Psoas muscle (tissue), 8 donors: ENCODE data around the gene CENPP. TPM values are rescaled to one million over a fixed set of nuclear protein-coding genes. Genes with fewer than 3 reads are reported as not detected.

Experiments used
- ATAC-seq, 4 donors: fragments of 200-7000 bp; cut with Tn5 transposase; one replicate each; pipeline ENCODE4 v1.9.1; 2020; ENCODE audit warnings: moderate library complexity in 3 of 4, mild to moderate bottlenecking in 2 of 4
- DNase-seq, 2 donors: peaks; one replicate each; pipeline ENCODE4 v3.0.0-alpha.2; 2020
- H3K27ac ChIP-seq: fragments of 200-600 bp; one replicate; pipeline ENCODE4 v1.8.0; 2022
- H3K27me3 ChIP-seq, 3 donors: fragments of 200-600 bp in 1 of 3; one replicate each; pipeline versions ENCODE4 v1.6.1 to v1.8.0; 2013 to 2022; ENCODE audit warnings: low read length in 2 of 3, mild to moderate bottlenecking in 2 of 3, moderate library complexity in 1 of 3; ENCODE audit not compliant: insufficient read depth in 3 of 3
- H3K36me3 ChIP-seq, 2 donors: fragments of 200-600 bp in 1 of 2; one replicate each; pipeline versions ENCODE4 v1.6.1 to v1.8.0; 2013 to 2022; ENCODE audit warnings: low read depth in 1 of 2, mild to moderate bottlenecking in 1 of 2, moderate library complexity in 1 of 2; ENCODE audit not compliant: insufficient read depth in 1 of 2
- H3K4me1 ChIP-seq: fragments of 200-600 bp; one replicate; pipeline ENCODE4 v1.8.0; 2022
- H3K4me3 ChIP-seq: fragments of 200-600 bp; one replicate; pipeline ENCODE4 v1.8.0; 2022; ENCODE audit warnings: mild to moderate bottlenecking
- H3K9me3 ChIP-seq: fragments of 200-600 bp; one replicate; pipeline ENCODE4 v1.8.0; 2022
- CTCF ChIP-seq: fragments of 200-600 bp; IDR thresholded peaks from one replicate; pipeline ENCODE4 v1.8.0; 2022; ENCODE audit warnings: antibody characterized with exemption
- WGBS, 3 donors: extraction: QIAGEN DNeasy Blood & Tissue Kit; methylation state at CpG; one replicate each; pipeline versions ENCODE4 v1.1.6 to v1.1.7; 2013; 5-methylcytosine and 5-hydroxymethylcytosine counted together
- intact Hi-C, 2 donors: fragments of 100-400 bp; cut with DNase I; formaldehyde crosslinking; loops; one replicate each; pipeline versions ENCODE4 v1.11.0 to v1.14.2; 2022
- polyA plus RNA-seq, 3 donors: library from polyadenylated mRNA; stranded (reverse); fragments of 200-250 nt; gene quantifications; one replicate each; pipeline ENCODE4 v1.2.3, GENCODE V29; 2013
- total RNA-seq, 4 donors: library from RNA; stranded (reverse); fragmentation: NEBNext Ultra II Directional in 2 of 4; extraction: Animal tissue kit (Norgen Biotek cat#: 25700) in 2 of 4; gene quantifications; one replicate each; pipeline versions ENCODE4 v1.2.1 to v1.2.4, GENCODE V29; 2021 to 2023
- donor health status: healthy with polysubstance abuse.
- donor health status: DM: no; HTN: no; CAD: no; lungs with moderate emphysema.
- donor health status: Bipolar disorder and iron deficiency.
- donor health status: healthy.
- donor health status: DM: yes; HTN: yes; CAD: no.
- donor health status: DM: no; HTN: no; CAD: no.
- donor health status: DM: no; HTN: no; CAD: no.
- donor health status: DM: yes; HTN: yes; CAD: no.

The CENPP gene
- total and polyA plus RNA-seq, 7 donors, result 1.8 to 15.7 (median 6.4) TPM

DNA sequence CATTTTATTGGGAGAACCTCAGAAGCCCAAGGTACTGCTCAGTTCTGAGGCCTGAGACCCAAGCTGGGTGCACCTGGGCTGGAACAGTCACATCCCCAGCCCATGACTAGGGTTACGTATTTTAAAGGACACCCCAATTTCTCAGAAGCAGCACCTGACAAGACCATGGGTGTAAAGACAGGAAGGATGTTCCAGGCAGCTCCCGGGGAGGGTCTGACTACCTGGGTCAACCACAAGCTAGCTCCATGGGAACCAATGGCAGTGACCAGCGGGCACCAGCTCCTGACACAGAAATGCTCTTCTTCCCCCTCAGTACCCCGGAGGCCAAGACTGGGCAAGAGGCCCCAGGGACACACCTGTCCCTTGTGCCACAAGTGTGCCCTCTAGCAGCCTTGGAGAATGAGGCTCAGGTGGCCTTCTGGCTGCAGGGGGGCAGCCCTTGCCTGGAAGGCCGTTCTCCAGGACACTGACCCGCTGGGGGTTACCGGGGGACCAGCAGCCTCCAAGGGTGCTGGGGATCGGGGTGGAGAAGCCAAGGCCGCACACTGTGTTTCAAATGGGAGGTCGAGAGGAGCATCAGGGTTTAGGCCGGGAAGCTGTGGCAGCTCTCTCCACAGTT is 291.6 kb downstream of the CENPP start:
- WGBS, 3 donors, result 81 to 84% (median 82%) methylated on average over 11 of the region's 11 CpGs
- ATAC-seq, result no peak
- peaks cover 3 to 73% of the 10 kb centered on the region in 2 donors for H3K36me3 ChIP-seq
- TF ChIP-seq CTCF, result no peak
- H3K4me3 ChIP-seq, result no peak overlapping the region
- H3K27ac ChIP-seq, result peak overlapping the region; percentile 63
- H3K4me1 ChIP-seq, result no peaks in the 10 kb centered on the region
- no peak for DNase-seq
- intact Hi-C loops, result no loop called here
- no peaks in the 10 kb centered on the region for H3K9me3 ChIP-seq
- H3K27me3 ChIP-seq, result no peaks in the 10 kb centered on the region

- H3K36me3 ChIP-seq, result peaks cover 3 to 69% of the 10 kb centered on the region in 2 donors
- 71 to 80% (median 72%) methylated on average over 11 of the region's 11 CpGs for WGBS, 3 donors
- intact Hi-C loops, result no loop called here
- H3K27me3 ChIP-seq, result no peaks in the 10 kb centered on the region
- ATAC-seq (no peak), DNase-seq (no peak)
- H3K4me3 ChIP-seq, result no peak overlapping the region
- no peaks in the 10 kb centered on the region for H3K4me1 ChIP-seq
- TF ChIP-seq CTCF, result no peak
- H3K27ac ChIP-seq, result no peak overlapping the region
- H3K9me3 ChIP-seq, result no peaks in the 10 kb centered on the region
Observed at GRCh38 chr9:92617951-92618510, 292.3 kb downstream of the CENPP start.

GRCh38 chr9:92618633-92619225 is 293.0 kb downstream of the CENPP start:
- WGBS, 3 donors, result 73 to 78% (median 75%) methylated on average over 10 of the region's 10 CpGs
- H3K27ac ChIP-seq, result no peak overlapping the region
- TF ChIP-seq CTCF, result no peak
- H3K9me3 ChIP-seq, result no peaks in the 10 kb centered on the region
- intact Hi-C loops, result no loop called here
- peaks cover 3 to 66% of the 10 kb centered on the region in 2 donors for H3K36me3 ChIP-seq
- no peak for DNase-seq
- ATAC-seq, result no peak
- H3K27me3 ChIP-seq, result no peaks in the 10 kb centered on the region
- no peak overlapping the region for H3K4me3 ChIP-seq
- no peaks in the 10 kb centered on the region for H3K4me1 ChIP-seq

GRCh38 chr9:92619601-92620300 is 294.0 kb downstream of the CENPP start:
- DNase-seq (no peak), ATAC-seq (no peak)
- no peak overlapping the region for H3K4me3 ChIP-seq
- H3K4me1 ChIP-seq, result no peaks in the 10 kb centered on the region
- H3K27me3 ChIP-seq, result no peaks in the 10 kb centered on the region
- intact Hi-C loops, result no loop called here
- 83 to 88% (median 86%) methylated on average over 23 to 24 of the region's 24 CpGs for WGBS, 3 donors
- H3K27ac ChIP-seq, result no peak overlapping the region
- peaks cover 5 to 66% of the 10 kb centered on the region in 2 donors for H3K36me3 ChIP-seq
- H3K9me3 ChIP-seq, result no peaks in the 10 kb centered on the region
- no peak for TF ChIP-seq CTCF
